PC-9 (cell line): Measurements from ENCODE around the gene CYBC1. TPM values are rescaled to one million over a fixed set of nuclear protein-coding genes. Genes with fewer than 3 reads are reported as not detected.

Experiments used
- BruUV-seq: library from RNA; stranded (reverse); fragments of 400-500 nt; replicated peaks from 2 replicates; lab custom pipeline; 2021; lab: Mats Ljungman, UMichigan
- CTCF ChIA-PET: fragments of 300-600 bp; sonication (Branson Sonifier 250); formaldehyde crosslinking; loops from one replicate; lab custom pipeline; 2022; ENCODE audit warnings: antibody characterized with exemption; lab: Charles Lee
- POLR2A ChIA-PET: fragments of 300-600 bp; sonication (Branson Sonifier 250); formaldehyde crosslinking; loops from one replicate; lab custom pipeline; 2022; ENCODE audit warnings: antibody characterized with exemption; ENCODE audit not compliant: unreplicated experiment; lab: Charles Lee
- DNase-seq, 2 experiments: peaks; one replicate each; pipeline versions ENCODE4 v3.0.0 to v3.0.0-alpha.2; 2015 to 2022; ENCODE audit warnings: mixed read lengths in 1 of 2
- H2AFZ ChIP-seq: fragments of 200-600 bp; sonication (generic); 2 replicates; pipeline ENCODE4 v1.8.1; 2017; ENCODE audit warnings: antibody characterized with exemption
- H3F3A ChIP-seq: fragments of 200-600 bp; sonication (generic); 2 replicates; pipeline ENCODE4 v1.8.1; 2017; ENCODE audit warnings: antibody characterized with exemption, mild to moderate bottlenecking, low read depth; ENCODE audit not compliant: insufficient read depth
- H3K27ac ChIP-seq: fragments of 200-600 bp; sonication (generic); 2 replicates; pipeline ENCODE4 v1.6.1; 2016; ENCODE audit warnings: mixed run types
- H3K27me3 ChIP-seq: fragments of 200-600 bp; sonication (generic); 2 replicates; pipeline ENCODE4 v1.6.1; 2016; ENCODE audit warnings: low read depth, mixed run types; ENCODE audit not compliant: insufficient read depth
- H3K36me3 ChIP-seq: fragments of 200-600 bp; sonication (generic); 2 replicates; pipeline ENCODE4 v1.6.1; 2016; ENCODE audit warnings: low read depth, mixed run types
- H3K4me1 ChIP-seq: fragments of 200-600 bp; sonication (generic); replicated peaks from 2 replicates; pipeline ENCODE4 v1.6.1; 2016; ENCODE audit warnings: mixed run types; ENCODE audit not compliant: insufficient read depth
- H3K4me2 ChIP-seq: fragments of 200-600 bp; sonication (generic); 2 replicates; pipeline ENCODE4 v1.6.1; 2017; ENCODE audit warnings: mixed run types
- H3K4me3 ChIP-seq: fragments of 200-600 bp; sonication (generic); 2 replicates; pipeline ENCODE4 v1.6.1; 2016; ENCODE audit warnings: mixed run types
- H3K79me2 ChIP-seq: fragments of 200-600 bp; sonication (generic); 2 replicates; pipeline ENCODE4 v1.6.1; 2017; ENCODE audit warnings: low read depth, mixed run types
- H3K9me2 ChIP-seq: fragments of 200-600 bp; sonication (generic); 2 replicates; pipeline ENCODE4 v1.8.1; 2017; ENCODE audit warnings: mild to moderate bottlenecking; ENCODE audit not compliant: insufficient read depth
- H3K9me3 ChIP-seq: fragments of 200-600 bp; sonication (generic); 2 replicates; pipeline ENCODE4 v1.8.1; 2016; ENCODE audit warnings: low read depth; ENCODE audit not compliant: insufficient read depth
- H4K20me1 ChIP-seq: fragments of 200-600 bp; sonication (generic); 2 replicates; pipeline ENCODE4 v1.8.1; 2017; ENCODE audit not compliant: insufficient read depth
- CTCF ChIP-seq: fragments of 200-600 bp; sonication (generic); conservative IDR thresholded peaks from 2 replicates; pipeline ENCODE4 v1.6.1; 2017; ENCODE audit warnings: mixed run types, antibody characterized with exemption, mild to moderate bottlenecking, moderate library complexity
- EZH2 ChIP-seq: fragments of 200-600 bp; sonication (generic); IDR thresholded peaks from 2 replicates; pipeline ENCODE4 v1.8.0; 2017; ENCODE audit warnings: antibody characterized with exemption, low read depth
- intact Hi-C: fragments of 100-400 bp; cut with micrococcal nuclease; formaldehyde crosslinking; loops from one replicate; pipeline ENCODE4 v1.10.0; 2022; ENCODE audit not compliant: unreplicated experiment
- total RNA-seq: library from RNA; stranded (reverse); gene quantifications from 2 replicates; pipeline ENCODE4 v1.2.3, GENCODE V29; 2021

Gene CYBC1
- total RNA-seq, 1 experiment from 2014 or later, result 78.4 TPM

DNA sequence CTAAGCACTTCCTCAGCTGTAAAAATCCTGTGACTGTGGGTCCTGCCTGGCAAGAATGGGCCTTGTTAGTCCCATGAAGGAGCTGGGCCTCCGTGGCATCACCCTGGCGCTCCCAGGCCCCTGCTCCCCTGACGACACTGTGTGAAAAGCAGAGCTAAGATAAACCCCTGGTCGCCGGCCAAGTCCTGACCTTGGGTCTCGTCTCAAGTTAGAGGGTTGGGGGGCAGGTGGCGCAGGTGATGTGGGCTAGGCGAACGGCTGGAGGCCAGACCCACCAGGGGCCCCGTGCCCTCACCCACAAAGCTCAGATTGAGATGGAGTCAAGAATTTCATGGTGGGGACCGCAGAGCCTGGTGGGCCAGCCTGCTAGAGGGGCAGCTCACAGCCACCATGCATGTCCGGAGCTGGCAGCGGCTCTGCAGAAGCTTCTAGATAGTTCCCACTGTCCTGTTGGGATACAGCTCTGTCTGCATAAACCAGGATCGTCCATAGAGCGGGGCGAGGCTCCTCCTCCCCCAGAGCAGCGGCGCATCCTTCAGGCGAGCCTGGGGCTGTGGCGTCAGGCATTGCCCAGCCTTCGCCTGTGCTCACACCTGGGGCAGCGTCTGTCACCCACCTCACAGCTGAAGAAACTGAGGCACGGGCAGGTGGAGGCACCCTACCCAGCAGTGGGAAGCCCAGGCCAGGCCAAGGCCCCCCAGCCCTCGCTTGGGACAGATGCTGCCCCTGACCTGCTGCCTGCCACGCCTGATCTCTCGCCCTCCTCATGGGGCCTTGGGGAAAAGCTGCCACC is 12.0 kb downstream of the CYBC1 start:
- no peak for DNase-seq
- Histone ChIP-seq H3K9me3 (no peaks in the 10 kb centered on the region), H3K27me3 (no peaks in the 10 kb centered on the region), H4K20me1 (no peaks in the 10 kb centered on the region), H3K4me1 (no peaks in the 10 kb centered on the region), H2AFZ (no peak overlapping the region), H3K27ac (no peak overlapping the region), H3K4me3 (no peak overlapping the region), H3K4me2 (no peak overlapping the region), H3F3A (no peaks in the 10 kb centered on the region), H3K79me2 (no peaks in the 10 kb centered on the region), H3K36me3 (no peaks in the 10 kb centered on the region), H3K9me2 (no peaks in the 10 kb centered on the region)
- TF ChIP-seq EZH2 (no peak), CTCF (no peak)
- intact Hi-C loops, result no loop called here
- ChIA-PET CTCF (interaction anchor here (0.6 kb wide), 1 partner anchor 150 kb away, joined by 7 read pairs; no protein-coding TSS in a partner anchor), POLR2A (no interaction called here)
- BruUV-seq, result no TSS peak

DNA sequence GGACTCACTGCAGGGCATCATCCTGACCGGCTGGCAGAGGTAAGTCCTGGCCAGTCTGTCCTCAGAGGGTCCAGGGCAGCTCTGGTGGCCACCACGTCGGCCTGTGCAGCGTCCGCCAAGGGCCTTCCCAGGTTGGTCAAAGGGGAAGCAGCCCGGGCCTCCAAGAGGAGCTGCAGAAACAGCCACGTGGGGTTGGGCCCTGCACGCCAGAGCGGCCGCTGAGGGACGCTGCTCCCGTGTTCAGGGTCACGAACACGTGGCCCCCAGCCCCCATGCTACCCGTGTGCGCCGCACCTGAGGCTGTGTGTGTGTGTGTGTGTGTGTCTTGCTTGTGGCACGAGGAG is 13.3 kb downstream of the CYBC1 start:
- intact Hi-C loops, result no loop called here

GRCh38 chr17:82436601-82437324 is 13.8 kb downstream of the CYBC1 start:
- intact Hi-C loops, result no loop called here
- POLR2A ChIA-PET, result no interaction called here
- no peaks in the 10 kb centered on the region for H3K36me3 ChIP-seq

More for the DNA sequence above, 13.3 kb downstream of the CYBC1 start:
- Histone ChIP-seq H3F3A (no peaks in the 10 kb centered on the region), H2AFZ (no peak overlapping the region), H3K9me3 (no peaks in the 10 kb centered on the region), H4K20me1 (no peaks in the 10 kb centered on the region), H3K4me1 (no peaks in the 10 kb centered on the region), H3K27me3 (no peaks in the 10 kb centered on the region), H3K79me2 (no peaks in the 10 kb centered on the region), H3K4me3 (no peak overlapping the region), H3K4me2 (no peak overlapping the region), H3K9me2 (no peaks in the 10 kb centered on the region), H3K27ac (no peak overlapping the region), H3K36me3 (no peaks in the 10 kb centered on the region)
- ChIA-PET CTCF (no interaction called here), POLR2A (no interaction called here)
- no TSS peak for BruUV-seq
- DNase-seq, result no peak
- TF ChIP-seq CTCF (no peak), EZH2 (no peak)

More at GRCh38 chr17:82436601-82437324, 13.8 kb downstream of the CYBC1 start:
- H3K9me3 ChIP-seq, result no peaks in the 10 kb centered on the region
- no peaks in the 10 kb centered on the region for H3F3A ChIP-seq
- BruUV-seq, result no TSS peak
- CTCF ChIA-PET, result no interaction called here
- no peak overlapping the region for H3K27ac ChIP-seq
- H3K4me2 ChIP-seq, result no peak overlapping the region
- no peak overlapping the region for H3K4me3 ChIP-seq
- no peaks in the 10 kb centered on the region for H4K20me1 ChIP-seq
- no peaks in the 10 kb centered on the region for H3K27me3 ChIP-seq
- TF ChIP-seq CTCF (no peak), EZH2 (no peak)
- no peak for DNase-seq
- H2AFZ ChIP-seq, result no peak overlapping the region
- no peaks in the 10 kb centered on the region for H3K9me2 ChIP-seq
- H3K4me1 ChIP-seq, result no peaks in the 10 kb centered on the region
- H3K79me2 ChIP-seq, result no peaks in the 10 kb centered on the region
